Right lobe of liver (tissue), 4 donors: ENCODE measurements around the gene ARPC2.

ENCODE experiments used
- POLR2A ChIP-seq: fragments of 450-650 bp; IDR thresholded peaks from one replicate; pipeline ENCODE4 v1.6.1; 2017; ENCODE audit warnings: antibody characterized with exemption, mild to moderate bottlenecking
- TF ChIP-seq, protein P1 (sequence below), 4 donors: fragments of 200-600 bp in 3 of 4; fragments of 450-650 bp in 1 of 4; IDR thresholded peaks; one replicate each; pipeline versions ENCODE4 v1.5.1 to v1.8.0; 2016 to 2022; ENCODE audit warnings: antibody characterized with exemption in 4 of 4, mild to moderate bottlenecking in 2 of 4
- donor health status: DM: no; HTN: no; CAD: no.
- donor health status: DM: no; HTN: no; CAD: no.
- donor health status: DM: no; HTN: yes; CAD: no.

DNA sequence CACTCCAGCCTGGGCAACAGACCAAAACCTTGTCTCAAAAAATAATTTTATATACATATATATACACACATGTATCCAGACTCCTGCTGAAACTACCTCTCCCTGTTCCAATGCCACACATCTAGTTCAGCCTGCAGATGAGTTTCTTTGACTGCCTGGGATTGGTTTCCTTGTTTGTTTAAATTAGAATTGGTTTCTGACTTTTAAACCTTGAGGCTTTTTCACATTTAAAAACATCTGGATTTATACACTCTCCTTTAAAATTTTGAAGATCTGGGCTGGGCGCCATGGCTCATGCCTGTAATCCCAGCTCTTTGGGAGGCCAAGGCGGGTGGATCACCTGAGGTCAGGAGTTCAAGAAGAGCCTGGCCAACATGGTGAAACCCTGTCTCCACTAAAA is 28.5 kb upstream of the ARPC2 start:
- TF ChIP-seq, protein P1, sequence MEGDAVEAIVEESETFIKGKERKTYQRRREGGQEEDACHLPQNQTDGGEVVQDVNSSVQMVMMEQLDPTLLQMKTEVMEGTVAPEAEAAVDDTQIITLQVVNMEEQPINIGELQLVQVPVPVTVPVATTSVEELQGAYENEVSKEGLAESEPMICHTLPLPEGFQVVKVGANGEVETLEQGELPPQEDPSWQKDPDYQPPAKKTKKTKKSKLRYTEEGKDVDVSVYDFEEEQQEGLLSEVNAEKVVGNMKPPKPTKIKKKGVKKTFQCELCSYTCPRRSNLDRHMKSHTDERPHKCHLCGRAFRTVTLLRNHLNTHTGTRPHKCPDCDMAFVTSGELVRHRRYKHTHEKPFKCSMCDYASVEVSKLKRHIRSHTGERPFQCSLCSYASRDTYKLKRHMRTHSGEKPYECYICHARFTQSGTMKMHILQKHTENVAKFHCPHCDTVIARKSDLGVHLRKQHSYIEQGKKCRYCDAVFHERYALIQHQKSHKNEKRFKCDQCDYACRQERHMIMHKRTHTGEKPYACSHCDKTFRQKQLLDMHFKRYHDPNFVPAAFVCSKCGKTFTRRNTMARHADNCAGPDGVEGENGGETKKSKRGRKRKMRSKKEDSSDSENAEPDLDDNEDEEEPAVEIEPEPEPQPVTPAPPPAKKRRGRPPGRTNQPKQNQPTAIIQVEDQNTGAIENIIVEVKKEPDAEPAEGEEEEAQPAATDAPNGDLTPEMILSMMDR (IDR thresholded peaks at IDR 0.05) = no peak
- TF ChIP-seq POLR2A = no peak
